C4-2B (cell line): ENCODE measurements around the gene IFT57.

Source experiments
- CTCF ChIP-seq: fragments of 450-650 bp; conservative IDR thresholded peaks from 2 replicates; pipeline ENCODE4 v1.5.1; 2017; ENCODE audit warnings: mild to moderate bottlenecking
- ZFX ChIP-seq: fragments of 450-650 bp; IDR thresholded peaks from 2 replicates; pipeline ENCODE4 v1.6.1; 2017

DNA sequence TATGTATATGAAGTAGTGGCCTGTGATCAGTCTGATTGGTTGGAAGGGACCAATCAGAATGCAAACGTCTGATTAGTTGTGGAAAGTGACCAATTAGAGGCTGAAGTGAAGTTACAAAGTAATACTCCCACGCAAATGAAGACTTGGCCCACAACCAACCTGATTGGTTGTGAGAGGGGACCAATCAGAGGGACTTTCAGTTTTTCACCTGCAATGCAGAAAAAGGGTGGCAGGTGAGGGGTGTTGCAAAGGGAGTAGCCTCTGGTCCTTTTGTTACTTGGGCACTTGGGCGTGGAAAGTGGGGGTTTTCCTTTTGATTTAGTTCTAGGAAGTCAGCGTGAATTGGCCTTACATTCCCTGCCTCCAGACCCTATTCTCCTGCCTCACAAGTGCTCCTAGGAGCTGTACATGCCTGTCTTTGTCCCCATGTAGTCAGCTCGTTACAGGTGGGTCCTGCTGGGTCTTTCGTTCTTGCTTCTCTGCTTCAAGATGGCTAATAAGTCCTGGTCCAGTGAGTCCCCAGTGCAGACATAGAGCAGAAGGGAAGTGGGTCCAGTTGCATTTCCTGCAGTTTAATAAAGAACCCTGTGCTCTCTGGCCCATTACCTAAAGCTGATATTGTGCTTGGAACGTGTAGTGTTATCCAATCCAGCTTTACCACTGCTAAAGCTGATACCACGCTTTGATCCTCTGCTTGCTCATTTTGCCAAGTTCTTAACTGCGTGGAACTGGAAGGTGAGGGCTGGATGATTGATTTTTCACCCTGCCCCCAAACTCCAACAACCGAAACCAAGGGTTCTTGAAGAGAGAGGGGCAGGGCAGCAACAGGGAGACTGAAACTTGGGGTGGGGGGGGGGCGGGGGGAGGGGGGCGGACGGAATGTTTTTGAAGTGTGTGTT, 85.4 kb downstream of the IFT57 start:
- TF ChIP-seq CTCF (no peak), ZFX (no peak)
